Measurements from ENCODE around the gene OR1J1.
A peak's percentile ranks its signal among the peaks of the same experiment; 100 is the strongest.

- peak; percentile 28 to 74 (median 71) for TF ChIP-seq CTCF (IDR thresholded peaks at IDR 0.05; ENCODE audit: control extremely low read depth in 1 of 3, insufficient read depth in 1 of 3, low read depth in 1 of 3, low read length in 3 of 3)
- TF ChIP-seq JUND (IDR thresholded peaks at IDR 0.05; ENCODE audit: low read length): no peak
- TF ChIP-seq CREB1 (IDR thresholded peaks at IDR 0.05): no peak
- TF ChIP-seq SP2 (IDR thresholded peaks at IDR 0.05; ENCODE audit: low read length): no peak
- peak; percentile 80 to 85 for TF ChIP-seq RAD21 (IDR thresholded peaks at IDR 0.05 in 1 of 2, conservative IDR thresholded peaks at IDR 0.05 in 1 of 2; ENCODE audit: low read depth in 2 of 2, low read length in 2 of 2)
- TF ChIP-seq MAFK (IDR thresholded peaks at IDR 0.05; ENCODE audit: low read depth, low read length): no peak
- no peak for TF ChIP-seq POLR2A (IDR thresholded peaks at IDR 0.05; ENCODE audit: control extremely low read depth in 1 of 2, low read depth in 2 of 2, low read length in 2 of 2)
- TF ChIP-seq SIN3A (conservative IDR thresholded peaks at IDR 0.05 in 1 of 2, IDR thresholded peaks at IDR 0.05 in 1 of 2; ENCODE audit: low read depth in 1 of 2, low read length in 2 of 2): no peak
- no peak for TF ChIP-seq POLR2AphosphoS5 (IDR thresholded peaks at IDR 0.05; ENCODE audit: low read depth, low read length)
- no peak for TF ChIP-seq RFX5 (IDR thresholded peaks at IDR 0.05; ENCODE audit: borderline replicate concordance, low read depth, low read length)
- TF ChIP-seq YY1 (IDR thresholded peaks at IDR 0.05; ENCODE audit: low read depth, low read length): no peak
- no peak for TF ChIP-seq TAF1 (IDR thresholded peaks at IDR 0.05; ENCODE audit: low read depth, low read length)
- no peak for TF ChIP-seq CBX5 (IDR thresholded peaks at IDR 0.05; ENCODE audit: low read depth, low read length)
- TF ChIP-seq CHD1 (IDR thresholded peaks at IDR 0.05; ENCODE audit: low read depth, low read length): no peak
Measured at GRCh38 chr9:122464633-122465567, 12.8 kb downstream of the OR1J1 start.
